ENCODE data around the gene RNU2-63P. TPM values are rescaled to one million over a fixed set of nuclear protein-coding genes. Genes with fewer than 3 reads are reported as not detected.

Gene RNU2-63P
- total RNA-seq: not detected

DNA sequence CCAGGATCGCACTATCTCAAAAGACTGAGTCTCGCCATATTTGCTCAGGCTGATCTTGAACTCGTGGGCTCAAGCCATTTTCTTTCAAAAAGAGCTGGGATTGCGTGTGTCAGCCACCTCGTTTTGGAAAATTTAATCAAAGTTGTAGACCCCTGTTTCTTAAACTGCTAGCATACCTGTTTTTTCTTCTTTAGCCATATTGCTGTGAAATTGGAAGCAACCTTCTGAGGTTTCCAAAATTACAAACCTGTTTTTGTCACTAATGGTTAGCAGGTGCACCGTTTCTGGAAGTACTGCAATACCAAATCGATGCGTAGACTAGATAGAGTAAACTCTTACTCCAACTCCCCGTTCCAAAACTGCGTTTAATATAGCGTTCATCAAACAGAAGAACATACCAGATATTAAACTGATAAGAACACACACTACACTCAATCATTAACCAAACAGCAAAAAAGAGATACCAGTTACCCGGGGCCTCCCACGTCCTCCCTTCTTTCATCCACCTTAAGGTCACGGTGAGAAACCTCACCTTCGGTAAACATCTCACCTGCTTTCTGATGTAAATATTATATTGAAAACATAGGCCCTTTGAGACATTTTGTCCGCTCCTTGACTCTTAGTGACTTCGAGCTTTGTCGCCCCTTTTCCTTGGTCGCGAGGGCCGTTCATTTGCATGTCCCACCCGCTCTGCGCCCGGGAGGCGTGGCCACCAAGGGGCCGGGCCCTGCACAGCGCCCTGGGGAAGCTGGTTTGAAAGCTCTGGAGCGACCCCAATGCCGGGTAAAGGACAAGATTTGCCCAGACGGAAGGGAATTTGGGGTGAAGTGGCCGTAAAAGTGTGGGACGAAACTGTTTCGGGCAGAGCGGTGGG lies at the start of gene RNU2-63P:
RNU2-63P (minus strand) TSS at position 462 of the 874 bp plus-strand sequence.
- 5 to 15% methylated on average over 17 to 30 of the region's 34 CpGs for WGBS, 2 donors
- peak within 1 kb of the TSS; percentile 43 to 80 (median 64) for H3K4me3 ChIP-seq
- H3K36me3 ChIP-seq: no peaks in the 10 kb centered on the region
- intact Hi-C loops (cut with DNase I): no loop called here
- H3K27me3 ChIP-seq: no peaks in the 10 kb centered on the region
- peaks cover 8 to 18% (median 12%) of the 10 kb centered on the region in 3 donors for H3K4me1 ChIP-seq
- no peak for DNase-seq
- H3K9me3 ChIP-seq: no peaks in the 10 kb centered on the region
- TF ChIP-seq, protein P1, sequence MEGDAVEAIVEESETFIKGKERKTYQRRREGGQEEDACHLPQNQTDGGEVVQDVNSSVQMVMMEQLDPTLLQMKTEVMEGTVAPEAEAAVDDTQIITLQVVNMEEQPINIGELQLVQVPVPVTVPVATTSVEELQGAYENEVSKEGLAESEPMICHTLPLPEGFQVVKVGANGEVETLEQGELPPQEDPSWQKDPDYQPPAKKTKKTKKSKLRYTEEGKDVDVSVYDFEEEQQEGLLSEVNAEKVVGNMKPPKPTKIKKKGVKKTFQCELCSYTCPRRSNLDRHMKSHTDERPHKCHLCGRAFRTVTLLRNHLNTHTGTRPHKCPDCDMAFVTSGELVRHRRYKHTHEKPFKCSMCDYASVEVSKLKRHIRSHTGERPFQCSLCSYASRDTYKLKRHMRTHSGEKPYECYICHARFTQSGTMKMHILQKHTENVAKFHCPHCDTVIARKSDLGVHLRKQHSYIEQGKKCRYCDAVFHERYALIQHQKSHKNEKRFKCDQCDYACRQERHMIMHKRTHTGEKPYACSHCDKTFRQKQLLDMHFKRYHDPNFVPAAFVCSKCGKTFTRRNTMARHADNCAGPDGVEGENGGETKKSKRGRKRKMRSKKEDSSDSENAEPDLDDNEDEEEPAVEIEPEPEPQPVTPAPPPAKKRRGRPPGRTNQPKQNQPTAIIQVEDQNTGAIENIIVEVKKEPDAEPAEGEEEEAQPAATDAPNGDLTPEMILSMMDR (IDR thresholded peaks at IDR 0.05): no peak
- peak in 2 of 4 donors; percentile 48 to 59 for TF ChIP-seq POLR2A (IDR thresholded peaks at IDR 0.05)
- peak within 1 kb of the TSS; percentile 80 to 84 (median 83) for H3K27ac ChIP-seq

DNA sequence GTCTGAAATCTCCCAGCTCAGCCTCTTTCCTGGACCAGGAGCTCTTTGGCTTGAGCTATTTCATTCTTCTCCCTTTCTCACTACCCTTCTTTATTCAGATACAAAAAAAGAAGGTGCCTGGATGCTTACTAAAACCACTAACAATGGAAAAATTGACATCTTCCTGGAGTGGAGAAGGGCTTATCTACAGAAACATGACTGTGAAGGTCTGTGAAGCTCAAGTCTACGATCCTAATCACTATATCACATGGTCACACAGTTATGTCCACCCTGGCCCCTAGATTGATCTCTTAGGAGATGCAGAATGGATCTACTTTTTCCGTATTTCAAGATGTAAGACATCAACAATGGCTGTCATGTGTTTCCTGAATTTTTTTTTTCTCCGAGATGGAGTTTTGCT lies 44.9 kb upstream of the RNU2-63P start:
- TF ChIP-seq, protein P1 (IDR thresholded peaks at IDR 0.05): no peak
- TF ChIP-seq POLR2A (IDR thresholded peaks at IDR 0.05): no peak
- 87 to 91% methylated on average over 3 of the region's 3 CpGs for WGBS, 2 donors
- Histone ChIP-seq H3K4me3 (no peak overlapping the region), H3K27ac (no peak overlapping the region), H3K27me3 (no peaks in the 10 kb centered on the region), H3K4me1 (peaks cover 2 to 9% (median 3%) of the 10 kb centered on the region in 3 donors), H3K9me3 (no peaks in the 10 kb centered on the region), H3K36me3 (no peaks in the 10 kb centered on the region)
- no peak for DNase-seq
- intact Hi-C loops (cut with DNase I): no loop called here

DNA sequence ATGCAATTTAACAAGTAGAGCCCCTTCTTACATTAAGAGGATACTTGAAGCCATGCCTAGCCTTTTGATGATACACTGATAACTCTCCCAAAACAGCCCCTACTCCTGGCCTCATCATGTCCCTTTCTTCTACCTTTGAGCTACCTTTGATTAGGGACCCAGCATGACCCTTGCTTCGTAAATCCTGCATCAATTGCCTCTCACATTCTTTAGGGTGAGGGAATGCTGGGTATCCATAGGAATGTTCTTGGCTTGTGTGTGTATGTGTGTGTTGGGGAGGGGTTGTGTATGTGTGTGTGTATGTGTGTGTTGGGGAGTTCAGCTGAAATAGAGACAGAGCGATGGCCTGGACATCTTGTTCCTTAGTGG lies 44.5 kb upstream of the RNU2-63P start:
- Histone ChIP-seq H3K9me3 (no peaks in the 10 kb centered on the region), H3K4me1 (peaks cover 5 to 13% (median 7%) of the 10 kb centered on the region in 3 donors), H3K27ac (no peak overlapping the region), H3K36me3 (no peaks in the 10 kb centered on the region), H3K27me3 (no peaks in the 10 kb centered on the region), H3K4me3 (no peak overlapping the region)
- 53 to 77% methylated on average over 2 of the region's 2 CpGs for WGBS, 2 donors
- intact Hi-C loops (cut with DNase I): no loop called here
- DNase-seq: no peak
- no peak for TF ChIP-seq POLR2A (IDR thresholded peaks at IDR 0.05)
- TF ChIP-seq, protein P1 (IDR thresholded peaks at IDR 0.05): no peak

DNA sequence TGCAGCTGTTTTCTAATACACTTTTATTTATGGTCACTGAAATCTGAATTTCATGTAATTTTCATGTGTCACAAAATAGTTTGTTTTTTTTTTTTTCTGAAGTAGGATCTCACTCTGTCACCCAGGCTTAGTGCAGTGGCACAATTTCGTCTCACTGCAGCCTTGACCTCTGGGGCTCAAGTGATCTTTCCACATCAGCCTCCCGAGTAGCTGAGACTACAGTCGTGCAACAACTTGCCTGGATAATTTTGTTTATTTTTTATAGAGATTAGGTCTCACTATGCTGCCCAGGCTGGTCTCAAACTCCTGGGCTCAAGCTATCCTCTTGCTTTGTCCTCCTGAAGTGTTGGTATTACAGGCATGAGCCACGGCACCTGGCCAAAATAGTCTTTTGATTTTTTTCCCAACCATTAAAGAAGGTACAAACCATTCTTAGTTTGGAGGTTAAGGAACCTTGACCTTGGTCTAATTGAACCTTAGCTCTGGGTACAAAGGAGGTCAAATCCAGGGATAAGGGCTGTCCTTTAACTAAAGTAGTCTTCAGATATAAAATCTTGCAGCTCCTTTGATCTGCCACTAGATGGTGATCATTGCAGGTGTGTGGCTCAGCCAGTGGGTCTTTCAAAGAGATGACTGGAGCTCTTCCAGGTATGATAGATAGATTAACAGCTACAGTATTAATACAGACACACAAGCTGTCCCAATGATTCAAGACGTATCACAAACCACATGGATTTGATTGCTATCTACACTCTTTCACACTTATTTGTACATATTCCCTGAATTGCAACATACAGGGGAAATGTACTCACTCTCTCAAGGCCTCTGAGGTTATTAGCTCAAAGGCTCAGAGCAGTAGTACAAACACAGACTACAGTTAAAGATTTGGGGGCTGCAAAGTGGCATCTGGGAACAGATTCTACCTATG lies 43.9 kb upstream of the RNU2-63P start:
- 37 to 47% methylated on average over 5 of the region's 5 CpGs for WGBS, 2 donors
- no peak for TF ChIP-seq POLR2A (IDR thresholded peaks at IDR 0.05)
- TF ChIP-seq, protein P1 (IDR thresholded peaks at IDR 0.05): peak; percentile 57 to 80 (median 66)
- DNase-seq: no peak

More for the DNA sequence above, 43.9 kb upstream of the RNU2-63P start:
- Histone ChIP-seq H3K9me3 (no peaks in the 10 kb centered on the region), H3K27me3 (no peaks in the 10 kb centered on the region), H3K4me1 (peaks cover 5 to 14% (median 7%) of the 10 kb centered on the region in 3 donors), H3K27ac (no peak overlapping the region), H3K36me3 (no peaks in the 10 kb centered on the region), H3K4me3 (no peak overlapping the region)
- intact Hi-C loops (cut with DNase I): loop anchor here (5.0 kb wide), 1 partner anchor 102 kb away; no protein-coding TSS in a partner anchor
